SU-DHL-6 (cell line): ENCODE measurements around the gene CEP85.

ENCODE experiments used
- CTCF ChIP-seq: fragments of 200-600 bp; sonication (generic); IDR thresholded peaks from one replicate; pipeline ENCODE4 v1.5.1; 2017; ENCODE audit warnings: antibody characterized with exemption, mild to moderate bottlenecking, low read length, moderate library complexity; ENCODE audit not compliant: insufficient read depth, poor library complexity, severe bottlenecking
- EZH2phosphoT487 ChIP-seq: fragments of 200-600 bp; sonication (generic), shearing (Covaris generic); conservative IDR thresholded peaks from 2 replicates; pipeline ENCODE4 v1.6.1; 2018; ENCODE audit warnings: mild to moderate bottlenecking, antibody characterized with exemption, low read length, moderate library complexity, mixed read lengths

GRCh38 chr1:26259578-26259977 is 25.6 kb downstream of the CEP85 start:
- TF ChIP-seq CTCF (no peak), EZH2phosphoT487 (no peak)
